Glutamatergic neuron (in vitro differentiated cells): Measurements from ENCODE around the gene EME2. TPM values are rescaled to one million over a fixed set of nuclear protein-coding genes. Genes with fewer than 3 reads are reported as not detected.
A peak's percentile ranks its signal among the peaks of the same experiment; 100 is the strongest.

Experiments
- DNase-seq: peaks from one replicate; pipeline ENCODE4 v3.0.0; 2022
- H3K27ac Mint-ChIP-seq: one replicate; pipeline ENCODE4 v1.8.0; 2020; ENCODE audit warnings: mild to moderate bottlenecking, mixed read lengths, inconsistent platforms; ENCODE audit not compliant: unreplicated experiment
- H3K27me3 Mint-ChIP-seq: one replicate; pipeline ENCODE4 v1.8.0; 2020; ENCODE audit warnings: mild to moderate bottlenecking, moderate library complexity, mixed read lengths, inconsistent platforms; ENCODE audit not compliant: unreplicated experiment
- H3K36me3 Mint-ChIP-seq: one replicate; pipeline ENCODE4 v1.8.0; 2020; ENCODE audit warnings: mild to moderate bottlenecking, mixed read lengths, inconsistent platforms; ENCODE audit not compliant: unreplicated experiment
- H3K4me1 Mint-ChIP-seq: one replicate; pipeline ENCODE4 v1.8.0; 2020; ENCODE audit warnings: mild to moderate bottlenecking, low read depth, mixed read lengths, inconsistent platforms; ENCODE audit not compliant: unreplicated experiment
- H3K4me3 Mint-ChIP-seq: one replicate; pipeline ENCODE4 v1.8.0; 2020; ENCODE audit warnings: mild to moderate bottlenecking, mixed read lengths, inconsistent platforms; ENCODE audit not compliant: unreplicated experiment
- H3K9me3 Mint-ChIP-seq: one replicate; pipeline ENCODE4 v1.8.0; 2020; ENCODE audit warnings: mild to moderate bottlenecking, moderate library complexity, mixed read lengths, inconsistent platforms; ENCODE audit not compliant: unreplicated experiment
- total RNA-seq: library from RNA; stranded (reverse); fragmentation: NEBNext Ultra II Directional; extraction: Animal tissue kit (Norgen Biotek cat#: 25700); gene quantifications from one replicate; pipeline ENCODE4 v1.2.1, GENCODE V29; 2021; ENCODE audit not compliant: unreplicated experiment
- TF ChIP-seq, protein P1 (sequence below): fragments of 200-600 bp; sonication (generic); IDR thresholded peaks from one replicate; pipeline ENCODE4 v1.5.0; 2021; ENCODE audit not compliant: partially characterized antibody, unreplicated experiment

EME2 gene
- total RNA-seq, 1 donor from 2014 or later: 68.7 TPM

- H3K36me3 Mint-ChIP-seq: no peaks in the 10 kb centered on the region
- no peak overlapping the region for H3K4me3 Mint-ChIP-seq
- no peak for DNase-seq
- TF ChIP-seq, protein P1, sequence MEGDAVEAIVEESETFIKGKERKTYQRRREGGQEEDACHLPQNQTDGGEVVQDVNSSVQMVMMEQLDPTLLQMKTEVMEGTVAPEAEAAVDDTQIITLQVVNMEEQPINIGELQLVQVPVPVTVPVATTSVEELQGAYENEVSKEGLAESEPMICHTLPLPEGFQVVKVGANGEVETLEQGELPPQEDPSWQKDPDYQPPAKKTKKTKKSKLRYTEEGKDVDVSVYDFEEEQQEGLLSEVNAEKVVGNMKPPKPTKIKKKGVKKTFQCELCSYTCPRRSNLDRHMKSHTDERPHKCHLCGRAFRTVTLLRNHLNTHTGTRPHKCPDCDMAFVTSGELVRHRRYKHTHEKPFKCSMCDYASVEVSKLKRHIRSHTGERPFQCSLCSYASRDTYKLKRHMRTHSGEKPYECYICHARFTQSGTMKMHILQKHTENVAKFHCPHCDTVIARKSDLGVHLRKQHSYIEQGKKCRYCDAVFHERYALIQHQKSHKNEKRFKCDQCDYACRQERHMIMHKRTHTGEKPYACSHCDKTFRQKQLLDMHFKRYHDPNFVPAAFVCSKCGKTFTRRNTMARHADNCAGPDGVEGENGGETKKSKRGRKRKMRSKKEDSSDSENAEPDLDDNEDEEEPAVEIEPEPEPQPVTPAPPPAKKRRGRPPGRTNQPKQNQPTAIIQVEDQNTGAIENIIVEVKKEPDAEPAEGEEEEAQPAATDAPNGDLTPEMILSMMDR: no peak
- H3K27ac Mint-ChIP-seq: no peak overlapping the region
- H3K9me3 Mint-ChIP-seq: peaks cover 5% of the 10 kb centered on the region
- peaks cover 1% of the 10 kb centered on the region for H3K27me3 Mint-ChIP-seq
- peaks cover 3% of the 10 kb centered on the region for H3K4me1 Mint-ChIP-seq
These were observed 45.7 kb downstream of the EME2 start for GRCh38 chr16:1818204-1818872.

DNA sequence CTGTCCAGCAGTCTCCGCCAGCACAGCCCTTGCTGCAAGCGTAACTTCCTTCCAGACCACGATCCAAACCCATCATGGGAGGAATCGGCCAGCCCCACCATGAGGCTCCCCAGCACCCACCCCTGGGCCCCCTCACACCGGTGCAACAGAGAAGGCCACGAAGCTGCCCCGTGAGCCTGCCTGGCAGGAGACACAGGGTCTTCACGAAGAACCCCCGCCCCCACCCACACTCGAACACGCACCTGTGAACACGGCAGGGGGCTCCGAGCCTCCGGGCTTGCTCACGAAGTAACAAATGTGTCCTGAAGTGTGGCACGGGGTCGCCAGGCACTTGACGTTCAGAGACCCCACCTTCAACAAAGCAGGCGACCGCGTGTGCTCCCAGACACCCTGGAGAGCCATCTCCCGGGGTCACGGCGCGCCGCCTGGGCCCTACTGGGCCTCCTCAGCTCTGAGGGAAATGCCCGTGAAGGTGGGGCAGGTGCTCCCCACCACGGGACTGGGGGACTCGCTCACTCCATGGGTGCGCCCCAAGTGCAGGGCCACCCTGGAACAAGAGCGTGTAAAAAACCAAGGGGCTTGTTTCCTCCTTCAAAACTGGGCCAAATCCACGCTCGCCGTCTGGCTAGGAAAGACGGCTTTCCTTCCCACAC is 46.4 kb downstream of the EME2 start:
- H3K27ac Mint-ChIP-seq: no peak overlapping the region
- H3K4me1 Mint-ChIP-seq: peaks cover 6% of the 10 kb centered on the region
- H3K4me3 Mint-ChIP-seq: peak overlapping the region; percentile 42
- H3K9me3 Mint-ChIP-seq: peaks cover 3% of the 10 kb centered on the region
- DNase-seq: no peak
- H3K27me3 Mint-ChIP-seq: peaks cover 1% of the 10 kb centered on the region
- H3K36me3 Mint-ChIP-seq: no peaks in the 10 kb centered on the region
- TF ChIP-seq, protein P1: no peak

- Mint-ChIP-seq H3K36me3 (no peaks in the 10 kb centered on the region), H3K27ac (peak overlapping the region; percentile 52), H3K4me1 (peaks cover 7% of the 10 kb centered on the region), H3K9me3 (peaks cover 3% of the 10 kb centered on the region), H3K27me3 (peaks cover 3% of the 10 kb centered on the region), H3K4me3 (peak overlapping the region; percentile 42)
- no peak for DNase-seq
- TF ChIP-seq, protein P1: no peak
These were observed 47.0 kb downstream of the EME2 start for GRCh38 chr16:1819611-1820010.

DNA sequence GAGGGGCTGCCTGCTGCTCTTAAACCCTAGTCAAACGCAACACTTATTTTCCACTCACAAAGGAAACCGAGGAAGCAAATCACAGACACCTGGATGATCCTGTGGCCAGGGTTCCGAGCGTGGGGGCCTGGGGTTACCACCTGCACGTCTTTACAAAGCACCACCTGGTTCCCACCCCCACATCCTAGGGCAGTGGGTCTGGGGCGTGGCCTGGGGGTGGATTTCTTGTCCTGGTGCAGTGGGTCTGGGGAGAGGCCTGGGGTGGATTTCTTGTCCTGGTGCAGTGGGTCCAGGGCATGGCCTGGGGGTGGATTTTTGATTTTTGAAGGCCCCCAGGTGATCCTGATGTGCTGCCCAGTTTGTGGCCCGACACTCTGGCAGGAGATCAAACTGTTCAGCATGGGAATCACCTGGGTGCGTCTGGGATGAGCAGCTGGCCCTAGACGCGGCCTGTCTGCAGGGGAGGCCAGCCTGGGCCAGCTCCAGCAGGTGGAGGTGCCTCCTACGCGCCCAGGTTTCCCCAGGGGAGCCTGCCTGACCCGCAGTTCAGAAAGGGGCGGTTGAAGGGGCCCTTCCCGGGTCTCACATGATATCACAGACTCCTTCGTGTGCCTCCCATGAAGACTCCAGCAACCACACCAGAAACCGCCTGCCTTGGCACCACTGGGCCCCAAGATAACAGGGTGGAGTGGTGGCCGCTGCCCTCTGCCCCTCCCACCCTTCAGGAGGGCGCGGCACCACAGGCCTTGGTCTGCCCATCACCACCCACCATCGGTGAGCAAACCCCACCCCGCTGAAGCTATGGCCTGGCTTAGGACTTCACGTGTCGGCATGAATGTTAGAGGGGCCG is 47.7 kb downstream of the EME2 start:
- H3K27ac Mint-ChIP-seq: peak overlapping the region; percentile 22
- TF ChIP-seq, protein P1: no peak
- peaks cover 7% of the 10 kb centered on the region for H3K4me1 Mint-ChIP-seq
- DNase-seq: no peak
- H3K27me3 Mint-ChIP-seq: peaks cover 3% of the 10 kb centered on the region
- no peaks in the 10 kb centered on the region for H3K36me3 Mint-ChIP-seq
- H3K9me3 Mint-ChIP-seq: peaks cover 1% of the 10 kb centered on the region
- no peak overlapping the region for H3K4me3 Mint-ChIP-seq
